ENCODE data around the gene SCTR.

Gene SCTR

DNA sequence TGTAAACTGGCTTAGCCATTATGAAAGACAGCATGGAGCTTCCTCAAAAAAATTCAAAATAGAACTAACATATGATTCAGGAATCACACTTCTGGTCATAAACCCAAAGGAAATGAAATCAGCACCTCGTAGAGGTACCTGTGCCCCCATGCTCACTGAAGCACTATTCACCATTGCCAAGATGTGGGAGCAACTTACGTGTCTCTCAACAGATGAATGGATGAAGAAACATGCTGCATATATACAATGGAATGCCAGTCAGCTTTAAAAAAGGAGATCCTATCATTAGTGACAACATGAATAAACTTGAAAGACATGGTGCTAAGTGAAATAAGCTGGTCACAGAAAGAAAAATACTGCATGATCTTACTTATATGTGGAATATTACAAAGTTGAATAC is 8.2 kb downstream of the SCTR start:
- H4K8ac ChIP-seq (ENCODE audit: low read depth, low read length) = no peak overlapping the region
- no peak overlapping the region for H2AK5ac ChIP-seq (ENCODE audit: low read depth, low read length)
- no peak overlapping the region for H3K18ac ChIP-seq (ENCODE audit: low read length)
- no peak overlapping the region for H2BK12ac ChIP-seq (ENCODE audit: low read length)
- no peak overlapping the region for H2AFZ ChIP-seq (ENCODE audit: low read length)
- peaks cover 0 to 29% (median 3%) of the 10 kb centered on the region in 3 experiments for H3K27me3 ChIP-seq (ENCODE audit: control insufficient read depth in 3 of 3, insufficient read depth in 3 of 3, low read depth in 1 of 3, low read length in 3 of 3)
- no peak overlapping the region for H3K23ac ChIP-seq (ENCODE audit: low read depth, low read length, poor library complexity)
- no peak overlapping the region for H3K27ac ChIP-seq (replicated peaks; ENCODE audit: low read length)
- no peak overlapping the region for H3K4me2 ChIP-seq (ENCODE audit: insufficient read depth, low read length, poor library complexity, severe bottlenecking)
- H4K91ac ChIP-seq (ENCODE audit: low read depth, low read length, poor library complexity) = no peak overlapping the region
- no CpG with 5 or more reads among the region's 2 CpGs for WGBS, 2 donors (ENCODE audit: extremely low coverage in 2 of 2, insufficient read length in 2 of 2, insufficient replicate concordance in 1 of 2)
- H3K4me1 ChIP-seq (ENCODE audit: control insufficient read depth in 2 of 2, insufficient read depth in 1 of 2, low read depth in 1 of 2, low read length in 2 of 2) = no peaks in the 10 kb centered on the region
- H3K14ac ChIP-seq (ENCODE audit: low read length) = no peak overlapping the region
- H2BK5ac ChIP-seq (ENCODE audit: low read length) = no peak overlapping the region
- H2BK15ac ChIP-seq (ENCODE audit: low read length) = no peak overlapping the region
- H3K9me3 ChIP-seq (replicated peaks in 1 of 2; ENCODE audit: control insufficient read depth in 2 of 2, insufficient read depth in 1 of 2, low read depth in 1 of 2, low read length in 2 of 2) = no peaks in the 10 kb centered on the region
- no peaks in the 10 kb centered on the region for H3K36me3 ChIP-seq (replicated peaks in 1 of 2; ENCODE audit: control insufficient read depth in 2 of 2, insufficient read depth in 2 of 2, low read length in 2 of 2)
- no peak for DNase-seq (ENCODE audit: low spot score)
- H3K4ac ChIP-seq (ENCODE audit: low read length) = no peak overlapping the region
- H3K79me1 ChIP-seq (ENCODE audit: low read depth, low read length) = no peaks in the 10 kb centered on the region
- no peak overlapping the region for H3K9ac ChIP-seq (ENCODE audit: low read depth, low read length, poor library complexity)
- H2BK120ac ChIP-seq (ENCODE audit: low read depth, low read length) = no peak overlapping the region
- no peak overlapping the region for H3K4me3 ChIP-seq (ENCODE audit: low read length in 2 of 2)

DNA sequence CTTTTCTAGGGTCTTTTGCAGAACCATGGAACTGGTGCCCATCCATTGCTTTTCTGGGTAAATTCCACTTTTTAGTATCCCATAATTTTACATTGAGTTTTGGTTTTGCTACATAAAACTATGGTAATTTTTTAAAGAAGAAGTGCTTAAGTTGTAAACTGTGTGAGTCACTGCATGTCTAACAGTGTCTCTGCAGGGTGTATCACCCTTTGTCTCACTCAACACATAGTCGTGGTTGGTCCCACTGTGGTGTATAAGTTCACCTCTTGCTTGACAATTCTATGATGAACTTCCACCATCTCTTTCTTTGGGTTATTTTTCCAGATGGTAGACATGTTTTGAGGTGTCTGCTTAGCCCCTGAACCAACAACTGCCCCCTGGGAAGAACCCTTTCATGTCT is 10.5 kb downstream of the SCTR start:
- H3K4ac ChIP-seq (ENCODE audit: low read length) = no peak overlapping the region
- no peak overlapping the region for H2AFZ ChIP-seq (ENCODE audit: low read length)
- H3K27me3 ChIP-seq (ENCODE audit: control insufficient read depth in 3 of 3, insufficient read depth in 3 of 3, low read depth in 1 of 3, low read length in 3 of 3) = peaks cover 0 to 15% (median 0%) of the 10 kb centered on the region in 3 experiments

DNA sequence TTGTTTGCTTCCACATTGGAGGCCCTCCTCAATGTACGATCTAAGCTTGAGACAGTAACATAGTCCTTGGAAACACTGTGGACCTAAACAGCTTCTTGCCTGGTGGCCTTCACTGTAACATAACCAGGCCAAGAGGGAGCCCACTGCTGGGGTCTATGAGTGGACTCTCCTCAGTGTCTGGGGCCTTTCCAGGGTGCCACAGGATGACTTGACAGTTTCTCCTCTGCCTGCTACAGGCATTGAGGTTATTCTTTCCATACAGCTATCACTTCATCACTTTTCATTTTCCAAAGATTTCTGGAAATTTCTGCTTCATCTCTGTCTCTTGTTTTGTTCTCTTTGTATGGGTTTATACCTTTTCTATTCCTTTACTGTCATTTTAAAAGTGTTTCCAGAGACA is 11.3 kb downstream of the SCTR start:
- Histone ChIP-seq H4K8ac (ENCODE audit: low read depth, low read length) (no peak overlapping the region), H3K4me1 (ENCODE audit: control insufficient read depth in 2 of 2, insufficient read depth in 1 of 2, low read depth in 1 of 2, low read length in 2 of 2) (no peaks in the 10 kb centered on the region), H3K9me3 (replicated peaks in 1 of 2; ENCODE audit: control insufficient read depth in 2 of 2, insufficient read depth in 1 of 2, low read depth in 1 of 2, low read length in 2 of 2) (no peaks in the 10 kb centered on the region), H2BK5ac (ENCODE audit: low read length) (no peak overlapping the region), H3K27me3 (ENCODE audit: control insufficient read depth in 3 of 3, insufficient read depth in 3 of 3, low read depth in 1 of 3, low read length in 3 of 3) (peaks cover 0 to 11% (median 0%) of the 10 kb centered on the region in 3 experiments), H2BK15ac (ENCODE audit: low read length) (no peak overlapping the region), H3K9ac (ENCODE audit: low read depth, low read length, poor library complexity) (no peak overlapping the region), H2AFZ (ENCODE audit: low read length) (no peak overlapping the region), H2BK120ac (ENCODE audit: low read depth, low read length) (no peak overlapping the region), H2BK12ac (ENCODE audit: low read length) (no peak overlapping the region), H3K4ac (ENCODE audit: low read length) (no peak overlapping the region), H4K91ac (ENCODE audit: low read depth, low read length, poor library complexity) (no peak overlapping the region), H3K36me3 (replicated peaks in 1 of 2; ENCODE audit: control insufficient read depth in 2 of 2, insufficient read depth in 2 of 2, low read length in 2 of 2) (no peaks in the 10 kb centered on the region), H3K4me2 (ENCODE audit: insufficient read depth, low read length, poor library complexity, severe bottlenecking) (no peak overlapping the region), H3K79me1 (ENCODE audit: low read depth, low read length) (no peaks in the 10 kb centered on the region), H3K4me3 (ENCODE audit: low read length in 2 of 2) (no peak overlapping the region), H3K23ac (ENCODE audit: low read depth, low read length, poor library complexity) (no peak overlapping the region), H3K27ac (replicated peaks; ENCODE audit: low read length) (no peak overlapping the region), H3K18ac (ENCODE audit: low read length) (no peak overlapping the region), H3K14ac (ENCODE audit: low read length) (no peak overlapping the region), H2AK5ac (ENCODE audit: low read depth, low read length) (no peak overlapping the region)
- no CpG with 5 or more reads among the region's 1 CpG for WGBS, 2 donors (ENCODE audit: extremely low coverage in 2 of 2, insufficient read length in 2 of 2, insufficient replicate concordance in 1 of 2)
- no peak for DNase-seq (ENCODE audit: low spot score)

More for the DNA sequence above, 10.5 kb downstream of the SCTR start:
- Histone ChIP-seq H2BK15ac (ENCODE audit: low read length) (no peak overlapping the region), H3K4me1 (ENCODE audit: control insufficient read depth in 2 of 2, insufficient read depth in 1 of 2, low read depth in 1 of 2, low read length in 2 of 2) (no peaks in the 10 kb centered on the region), H3K4me2 (ENCODE audit: insufficient read depth, low read length, poor library complexity, severe bottlenecking) (no peak overlapping the region), H3K23ac (ENCODE audit: low read depth, low read length, poor library complexity) (no peak overlapping the region), H3K9me3 (replicated peaks in 1 of 2; ENCODE audit: control insufficient read depth in 2 of 2, insufficient read depth in 1 of 2, low read depth in 1 of 2, low read length in 2 of 2) (no peaks in the 10 kb centered on the region), H4K91ac (ENCODE audit: low read depth, low read length, poor library complexity) (no peak overlapping the region), H3K14ac (ENCODE audit: low read length) (no peak overlapping the region), H3K36me3 (replicated peaks in 1 of 2; ENCODE audit: control insufficient read depth in 2 of 2, insufficient read depth in 2 of 2, low read length in 2 of 2) (no peaks in the 10 kb centered on the region), H3K27ac (replicated peaks; ENCODE audit: low read length) (no peak overlapping the region), H3K79me1 (ENCODE audit: low read depth, low read length) (no peaks in the 10 kb centered on the region), H3K9ac (ENCODE audit: low read depth, low read length, poor library complexity) (no peak overlapping the region), H2BK12ac (ENCODE audit: low read length) (no peak overlapping the region), H2BK120ac (ENCODE audit: low read depth, low read length) (no peak overlapping the region), H3K18ac (ENCODE audit: low read length) (no peak overlapping the region), H3K4me3 (ENCODE audit: low read length in 2 of 2) (no peak overlapping the region), H2AK5ac (ENCODE audit: low read depth, low read length) (no peak overlapping the region), H4K8ac (ENCODE audit: low read depth, low read length) (no peak overlapping the region), H2BK5ac (ENCODE audit: low read length) (no peak overlapping the region)
- no CpG with 5 or more reads among the region's 1 CpG for WGBS, 2 donors (ENCODE audit: extremely low coverage in 2 of 2, insufficient read length in 2 of 2, insufficient replicate concordance in 1 of 2)
- no peak for DNase-seq (ENCODE audit: low spot score)

DNA sequence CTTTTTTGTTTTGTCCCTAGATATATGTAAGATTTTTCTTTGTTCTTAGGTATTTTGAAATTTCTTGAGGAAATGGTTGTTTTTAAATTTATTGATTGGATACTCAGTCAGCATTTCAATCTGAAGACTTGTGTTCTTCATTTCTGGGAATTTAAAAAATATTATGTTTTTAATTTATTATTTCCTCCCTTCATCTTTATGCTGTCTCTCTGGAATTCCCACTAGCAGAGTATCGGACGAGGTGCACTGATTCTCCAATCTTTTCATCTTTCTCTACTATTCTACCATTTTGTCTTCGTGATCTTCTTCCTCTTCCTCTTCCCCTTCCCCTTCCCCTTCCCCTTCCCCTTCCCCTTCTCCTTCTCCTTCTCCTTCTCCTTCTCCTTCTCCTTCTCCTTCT is 12.3 kb downstream of the SCTR start:
- no peak overlapping the region for H4K8ac ChIP-seq (ENCODE audit: low read depth, low read length)

More for the DNA sequence above, 12.3 kb downstream of the SCTR start:
- WGBS, 2 donors (ENCODE audit: extremely low coverage in 2 of 2, insufficient read length in 2 of 2, insufficient replicate concordance in 1 of 2) = 100% methylated on average over 1 of the region's 3 CpGs; no CpG with 5 or more reads in 1 of the 2 donors
- Histone ChIP-seq H3K4me1 (ENCODE audit: control insufficient read depth in 2 of 2, insufficient read depth in 1 of 2, low read depth in 1 of 2, low read length in 2 of 2) (no peaks in the 10 kb centered on the region), H2BK5ac (ENCODE audit: low read length) (no peak overlapping the region), H3K23ac (ENCODE audit: low read depth, low read length, poor library complexity) (no peak overlapping the region), H4K91ac (ENCODE audit: low read depth, low read length, poor library complexity) (no peak overlapping the region), H3K79me1 (ENCODE audit: low read depth, low read length) (no peaks in the 10 kb centered on the region), H3K9ac (ENCODE audit: low read depth, low read length, poor library complexity) (no peak overlapping the region), H3K27ac (replicated peaks; ENCODE audit: low read length) (no peak overlapping the region), H3K18ac (ENCODE audit: low read length) (no peak overlapping the region), H3K27me3 (ENCODE audit: control insufficient read depth in 3 of 3, insufficient read depth in 3 of 3, low read depth in 1 of 3, low read length in 3 of 3) (peaks cover 0 to 11% (median 0%) of the 10 kb centered on the region in 3 experiments), H3K4ac (ENCODE audit: low read length) (no peak overlapping the region), H2AFZ (ENCODE audit: low read length) (no peak overlapping the region), H2BK12ac (ENCODE audit: low read length) (no peak overlapping the region), H2BK15ac (ENCODE audit: low read length) (no peak overlapping the region), H3K9me3 (replicated peaks in 1 of 2; ENCODE audit: control insufficient read depth in 2 of 2, insufficient read depth in 1 of 2, low read depth in 1 of 2, low read length in 2 of 2) (no peaks in the 10 kb centered on the region), H3K36me3 (replicated peaks in 1 of 2; ENCODE audit: control insufficient read depth in 2 of 2, insufficient read depth in 2 of 2, low read length in 2 of 2) (no peaks in the 10 kb centered on the region), H3K14ac (ENCODE audit: low read length) (no peak overlapping the region), H3K4me2 (ENCODE audit: insufficient read depth, low read length, poor library complexity, severe bottlenecking) (no peak overlapping the region), H2BK120ac (ENCODE audit: low read depth, low read length) (no peak overlapping the region), H3K4me3 (ENCODE audit: low read length in 2 of 2) (no peak overlapping the region), H2AK5ac (ENCODE audit: low read depth, low read length) (no peak overlapping the region)
- DNase-seq (ENCODE audit: low spot score) = no peak

Data from neuronal stem cell (in vitro differentiated cells).